ENCODE data around the gene EOGT.

EOGT gene

GRCh38 chr3:68953816-68954444 is 59.6 kb downstream of the EOGT start:
- no peak for DNase-seq

GRCh38 chr3:68945225-68945624 is 68.3 kb downstream of the EOGT start:
- no peak for DNase-seq

- DNase-seq, result no peak
Measured at GRCh38 chr3:68943753-68944500, 69.6 kb downstream of the EOGT start.

GRCh38 chr3:68941055-68941454 is 72.4 kb downstream of the EOGT start:
- no peak for DNase-seq

- DNase-seq, result no peak
Measured at GRCh38 chr3:68936856-68937255, 76.6 kb downstream of the EOGT start.

- DNase-seq, result no peak
Measured at GRCh38 chr3:68935778-68936177, 77.7 kb downstream of the EOGT start.

GRCh38 chr3:68931406-68932149 is 81.9 kb downstream of the EOGT start:
- no peak for DNase-seq
